Measurements from ENCODE around the gene EFEMP2.

The EFEMP2 gene

DNA sequence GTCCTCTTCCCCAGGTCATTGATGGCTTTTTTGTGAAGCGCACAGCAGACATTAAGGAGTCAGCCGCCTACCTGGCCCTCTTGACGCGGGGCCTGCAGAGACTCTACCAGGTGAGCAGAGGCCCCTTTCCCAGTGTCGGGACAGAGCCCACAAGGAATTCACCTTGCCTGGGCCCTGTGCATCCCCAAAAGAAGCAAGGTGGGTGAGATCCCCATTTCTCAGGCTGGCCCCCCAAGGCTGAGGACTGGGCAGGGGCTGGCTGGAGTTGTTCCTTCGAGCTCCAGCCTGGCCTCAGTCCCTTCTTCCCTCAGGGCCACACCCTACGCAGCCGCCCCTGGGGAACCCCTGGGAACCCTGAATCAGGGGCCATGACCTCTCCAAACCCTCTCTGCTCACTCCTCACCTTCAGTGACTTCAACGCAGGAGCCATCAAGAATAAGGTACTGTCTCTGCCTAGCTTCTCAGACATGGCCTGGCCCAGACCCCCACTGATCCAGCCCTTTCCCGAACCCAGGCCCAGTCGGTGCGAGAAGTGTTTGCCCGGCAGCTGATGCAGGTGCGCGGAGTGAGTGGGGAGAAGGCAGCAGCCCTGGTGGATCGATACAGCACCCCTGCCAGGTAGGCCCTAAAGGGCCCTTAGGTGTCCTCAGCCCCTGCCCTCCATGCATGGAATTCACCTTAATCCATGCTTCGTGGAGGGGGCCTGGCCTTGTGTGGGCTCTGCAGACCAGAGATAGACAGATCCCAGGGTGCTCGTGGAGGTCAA is 7.7 kb downstream of the EFEMP2 start:
- DNase-seq = no peak

- no peak for DNase-seq
Observed at GRCh38 chr11:65863889-65864705, 8.5 kb downstream of the EFEMP2 start.

- DNase-seq = peak; percentile 2
Observed at GRCh38 chr11:65862941-65863888, 9.4 kb downstream of the EFEMP2 start.

DNA sequence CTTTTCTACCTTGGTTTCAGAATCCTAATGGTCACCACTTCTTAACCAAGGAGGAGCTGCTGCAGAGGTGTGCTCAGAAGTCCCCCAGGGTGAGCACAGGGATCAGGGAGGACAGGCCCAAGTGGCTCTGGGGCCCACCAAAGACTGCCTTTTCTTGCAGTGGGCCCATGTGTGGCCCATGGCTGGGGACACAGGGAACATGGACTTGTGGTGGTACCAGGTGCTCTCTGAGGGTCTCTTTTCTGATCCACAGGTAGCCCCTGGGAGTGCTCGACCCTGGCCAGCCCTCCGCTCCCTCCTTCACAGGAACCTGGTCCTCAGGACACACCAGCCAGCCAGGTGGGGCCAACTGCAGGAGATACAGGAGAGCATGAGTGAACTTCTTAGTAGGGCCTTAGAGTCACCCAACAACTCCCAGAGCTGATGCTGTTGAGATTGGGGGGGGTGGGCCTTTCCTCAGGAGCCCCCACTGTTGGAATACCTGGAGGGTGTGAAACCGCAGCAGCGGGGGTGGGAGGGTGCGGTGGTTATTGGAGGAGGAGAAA is 10.3 kb downstream of the EFEMP2 start:
- no peak for DNase-seq

GRCh38 chr11:65861533-65862183 is 10.9 kb downstream of the EFEMP2 start:
- peak; percentile 3 for DNase-seq

DNA sequence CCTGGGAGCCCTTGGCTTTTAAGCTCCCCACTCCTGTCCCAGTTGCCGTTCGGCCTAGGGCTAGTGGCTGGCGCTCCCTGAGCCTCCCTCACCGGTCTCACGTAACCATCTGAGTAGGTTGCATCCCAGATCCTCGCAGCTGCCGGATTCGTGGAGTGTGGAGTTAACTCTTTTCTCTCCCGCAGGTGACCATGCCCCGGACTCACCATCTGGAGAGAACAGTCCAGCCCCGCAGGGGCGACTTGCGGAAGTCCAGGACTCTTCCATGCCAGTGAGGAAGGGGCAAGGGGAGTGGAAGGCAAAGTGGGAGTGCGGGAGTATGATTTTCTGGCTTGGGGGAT is 11.5 kb downstream of the EFEMP2 start:
- DNase-seq = no peak

GRCh38 chr11:65860278-65861164 is 12.1 kb downstream of the EFEMP2 start, which contains the start of gene MUS81:
MUS81 (plus strand) TSS chr11:65860433; CDS start chr11:65860754, 321 bp downstream.
- DNase-seq = peak; percentile 97

- DNase-seq = peak; percentile 62
Observed at GRCh38 chr11:65859812-65860277, 12.8 kb downstream of the EFEMP2 start.

DNA sequence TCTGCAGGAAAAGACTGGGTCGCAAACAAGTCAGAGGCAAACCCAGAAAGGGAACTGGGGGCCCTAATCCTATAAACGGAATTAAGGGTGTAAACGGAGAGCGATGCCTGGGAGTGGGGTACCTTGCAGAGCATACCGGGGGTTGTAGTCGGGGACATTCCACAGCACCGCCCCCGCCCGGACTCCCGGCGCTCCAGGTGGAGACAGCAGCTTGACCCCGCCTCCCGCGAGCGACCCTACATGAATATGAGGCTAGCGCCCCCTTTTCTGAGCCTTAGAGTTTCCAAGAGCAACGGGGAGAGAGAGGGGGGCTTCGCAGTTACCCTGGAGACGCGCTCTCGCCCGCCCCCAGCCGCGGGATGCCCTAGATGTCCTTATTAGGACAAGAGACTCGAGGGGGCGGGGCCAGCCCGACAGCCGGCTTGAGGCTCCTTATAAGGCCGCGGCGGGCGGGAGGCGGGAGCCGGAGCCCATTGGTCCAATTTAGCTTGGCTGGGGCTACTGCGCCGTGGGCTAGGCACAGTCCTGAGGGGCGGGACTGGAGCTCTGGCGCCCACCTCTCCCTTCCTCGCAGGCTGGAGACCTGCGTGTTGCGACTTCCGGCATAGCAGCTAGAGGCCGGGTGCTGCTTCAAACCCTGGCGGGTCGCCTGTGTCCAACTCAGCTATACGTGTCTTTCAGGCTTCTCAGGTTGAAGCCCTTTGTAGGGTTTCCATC is 13.3 kb downstream of the EFEMP2 start:
- peak; percentile 99 for DNase-seq

- DNase-seq = no peak
Observed at GRCh38 chr11:65858681-65859087, 13.9 kb downstream of the EFEMP2 start.

DNA sequence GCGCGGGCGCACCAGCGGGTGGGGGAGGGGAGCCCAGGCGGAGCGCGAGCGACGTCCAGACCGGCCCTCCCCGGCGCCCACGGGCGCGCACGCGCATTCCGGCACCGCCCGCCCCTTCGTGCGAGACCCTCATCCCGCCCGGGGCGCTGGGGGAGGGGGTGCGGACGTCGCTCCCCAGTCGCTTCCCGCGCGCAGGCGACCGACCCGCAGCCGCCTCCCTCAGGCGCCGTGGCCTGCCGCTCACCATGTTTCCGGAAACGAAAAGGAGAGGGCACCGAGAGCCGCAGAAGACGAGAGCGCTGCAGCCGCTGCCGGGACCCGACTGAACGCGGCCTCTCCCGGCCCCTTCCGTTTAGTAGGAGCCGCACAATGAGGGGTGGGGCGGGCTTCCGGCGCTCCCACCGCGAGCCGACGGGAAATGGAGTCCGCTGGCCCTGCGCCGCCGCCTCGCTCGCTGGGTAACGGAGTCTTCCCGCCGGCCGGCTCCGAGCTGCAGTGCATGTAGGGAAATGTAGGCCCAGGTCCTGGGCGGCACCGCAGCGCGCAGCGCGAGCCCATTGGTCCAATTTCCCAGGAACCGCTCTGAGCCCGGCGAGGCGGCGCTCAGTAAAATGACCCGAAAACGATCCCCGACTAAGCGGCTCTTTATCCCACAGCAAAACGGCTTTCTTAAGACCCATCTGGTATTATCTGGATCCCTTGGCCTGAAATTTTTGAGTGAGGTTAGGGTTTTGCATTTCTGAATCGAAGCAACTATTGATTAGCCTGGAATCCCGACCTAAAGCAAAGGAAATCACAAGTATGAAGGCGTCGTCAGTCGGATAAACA is 14.5 kb downstream of the EFEMP2 start, which contains the start of gene CFL1:
Gene CFL1 (minus strand): TSS at position 328 of the 828 bp plus-strand sequence. CDS start 81 bp downstream, at position 247.
- peak; percentile 99 for DNase-seq

GRCh38 chr11:65857500-65857852 is 15.1 kb downstream of the EFEMP2 start:
- peak; percentile 73 for DNase-seq

- DNase-seq = peak; percentile 88
Observed at GRCh38 chr11:65856689-65857499, 15.7 kb downstream of the EFEMP2 start.

GRCh38 chr11:65855927-65856363 is 16.7 kb downstream of the EFEMP2 start:
- DNase-seq = no peak

DNA sequence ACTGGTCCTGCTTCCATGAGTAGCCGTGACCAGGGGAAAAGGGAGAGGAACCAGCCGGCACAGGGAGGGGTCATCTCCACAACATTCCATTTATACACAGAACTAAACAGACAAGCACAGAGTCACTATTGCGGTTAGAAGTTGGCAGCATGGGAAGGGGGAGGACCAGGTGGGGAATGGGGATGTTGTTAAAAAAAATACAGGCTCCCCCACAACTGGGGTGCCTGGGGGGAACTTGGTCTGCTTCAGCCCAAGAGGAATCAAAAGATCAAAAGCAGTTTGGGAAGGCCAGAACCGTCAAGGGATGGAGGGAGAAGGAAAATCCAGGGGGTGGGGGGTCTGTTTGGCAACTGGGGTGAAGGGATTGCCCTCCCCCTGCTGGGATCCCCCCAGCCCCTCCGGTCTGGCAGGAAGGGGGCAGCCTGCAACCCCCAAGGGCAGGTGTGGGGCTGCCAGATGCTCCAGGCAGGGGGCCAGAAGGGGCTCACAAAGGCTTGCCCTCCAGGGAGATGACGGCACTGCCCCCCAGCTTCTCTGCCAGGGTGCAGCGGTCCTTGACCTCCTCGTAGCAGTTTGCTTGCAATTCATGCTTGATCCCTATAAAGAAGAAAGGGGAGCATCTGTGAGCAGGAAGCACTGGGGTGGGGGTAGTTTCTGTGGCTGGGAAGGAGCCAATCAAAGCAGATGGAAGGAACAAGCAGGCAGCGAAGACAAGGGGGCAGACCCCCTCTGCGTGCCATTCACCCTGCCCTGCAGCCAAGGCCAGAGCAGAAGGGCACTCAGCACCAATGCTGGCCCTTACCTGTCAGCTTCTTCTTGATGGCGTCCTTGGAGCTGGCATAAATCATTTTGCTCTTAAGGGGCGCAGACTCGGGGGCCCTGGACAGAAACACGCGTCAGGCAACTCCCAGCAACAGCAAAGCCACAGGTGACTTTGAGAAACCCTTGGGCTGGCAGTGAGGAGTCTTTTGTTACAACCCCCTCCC is 17.5 kb downstream of the EFEMP2 start:
- no peak for DNase-seq

- DNase-seq = no peak
Observed at GRCh38 chr11:65854161-65854592, 18.4 kb downstream of the EFEMP2 start.
